ENCODE measurements around the gene GRIP2.

- TF ChIP-seq CTCF (IDR thresholded peaks at IDR 0.05) (no peak), POLR2A (IDR thresholded peaks at IDR 0.05) (no peak)
Observed at GRCh38 chr3:14448063-14448462, 92.1 kb downstream of the GRIP2 start.

Data from ovary (tissue), 3 donors.